A549 (cell line): ENCODE measurements around the gene THUMPD1.

Experiments used
- CTCF ChIP-seq: fragments of >200 bp; sonication (Bioruptor Twin); formaldehyde crosslinking; IDR thresholded peaks from 3 replicates; pipeline ENCODE4 v1.5.1; 2016
- JUNB ChIP-seq: fragments of >200 bp; sonication (Bioruptor Twin); formaldehyde crosslinking; IDR thresholded peaks from 2 replicates; pipeline ENCODE4 v1.6.1; 2016
- TF ChIP-seq, protein P1 (sequence below): fragments of 200-600 bp; sonication (generic); IDR thresholded peaks from 2 replicates; pipeline ENCODE4 v1.6.1; 2016; ENCODE audit warnings: antibody characterized with exemption, mild to moderate bottlenecking, moderate library complexity
- TF ChIP-seq, protein P2 (sequence below): fragments of >200 bp; sonication (Bioruptor Twin); formaldehyde crosslinking; IDR thresholded peaks from 3 replicates; pipeline ENCODE4 v1.6.1; 2016

DNA sequence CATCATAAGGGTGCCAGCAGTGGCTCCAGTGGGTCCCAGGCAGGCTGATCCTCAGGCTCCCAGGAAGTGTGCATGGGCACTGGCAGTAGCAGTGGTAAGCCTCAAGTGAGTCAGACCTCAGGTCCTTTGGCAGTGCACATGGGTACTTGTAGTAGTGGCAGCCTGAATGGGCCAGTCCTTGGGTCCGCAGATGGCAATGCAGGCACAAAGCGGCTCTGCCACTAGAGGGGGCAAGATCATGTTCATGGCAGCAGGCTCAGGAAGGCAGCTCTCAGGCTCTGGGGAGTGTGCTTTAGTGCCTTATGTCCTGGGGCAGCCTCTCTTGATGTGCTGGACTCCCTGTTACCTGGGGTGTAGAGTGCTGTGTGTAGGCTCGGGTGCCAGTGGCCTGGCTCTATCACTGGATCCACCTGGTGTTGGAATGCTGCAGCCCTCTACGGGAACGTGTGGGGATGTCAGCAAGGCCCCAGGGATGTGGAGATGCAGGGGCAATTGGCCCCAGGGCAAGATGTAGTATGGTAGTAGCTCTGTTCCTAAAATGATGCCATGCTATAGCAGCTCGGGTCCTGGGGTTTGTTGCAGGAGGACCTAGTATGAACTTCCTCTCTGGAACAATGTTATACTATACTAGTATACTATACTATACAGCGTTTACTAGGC is 33.2 kb upstream of the THUMPD1 start:
- peak; percentile 58 for TF ChIP-seq CTCF
- TF ChIP-seq, protein P1, sequence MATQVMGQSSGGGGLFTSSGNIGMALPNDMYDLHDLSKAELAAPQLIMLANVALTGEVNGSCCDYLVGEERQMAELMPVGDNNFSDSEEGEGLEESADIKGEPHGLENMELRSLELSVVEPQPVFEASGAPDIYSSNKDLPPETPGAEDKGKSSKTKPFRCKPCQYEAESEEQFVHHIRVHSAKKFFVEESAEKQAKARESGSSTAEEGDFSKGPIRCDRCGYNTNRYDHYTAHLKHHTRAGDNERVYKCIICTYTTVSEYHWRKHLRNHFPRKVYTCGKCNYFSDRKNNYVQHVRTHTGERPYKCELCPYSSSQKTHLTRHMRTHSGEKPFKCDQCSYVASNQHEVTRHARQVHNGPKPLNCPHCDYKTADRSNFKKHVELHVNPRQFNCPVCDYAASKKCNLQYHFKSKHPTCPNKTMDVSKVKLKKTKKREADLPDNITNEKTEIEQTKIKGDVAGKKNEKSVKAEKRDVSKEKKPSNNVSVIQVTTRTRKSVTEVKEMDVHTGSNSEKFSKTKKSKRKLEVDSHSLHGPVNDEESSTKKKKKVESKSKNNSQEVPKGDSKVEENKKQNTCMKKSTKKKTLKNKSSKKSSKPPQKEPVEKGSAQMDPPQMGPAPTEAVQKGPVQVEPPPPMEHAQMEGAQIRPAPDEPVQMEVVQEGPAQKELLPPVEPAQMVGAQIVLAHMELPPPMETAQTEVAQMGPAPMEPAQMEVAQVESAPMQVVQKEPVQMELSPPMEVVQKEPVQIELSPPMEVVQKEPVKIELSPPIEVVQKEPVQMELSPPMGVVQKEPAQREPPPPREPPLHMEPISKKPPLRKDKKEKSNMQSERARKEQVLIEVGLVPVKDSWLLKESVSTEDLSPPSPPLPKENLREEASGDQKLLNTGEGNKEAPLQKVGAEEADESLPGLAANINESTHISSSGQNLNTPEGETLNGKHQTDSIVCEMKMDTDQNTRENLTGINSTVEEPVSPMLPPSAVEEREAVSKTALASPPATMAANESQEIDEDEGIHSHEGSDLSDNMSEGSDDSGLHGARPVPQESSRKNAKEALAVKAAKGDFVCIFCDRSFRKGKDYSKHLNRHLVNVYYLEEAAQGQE = no peak
- TF ChIP-seq, protein P2, sequence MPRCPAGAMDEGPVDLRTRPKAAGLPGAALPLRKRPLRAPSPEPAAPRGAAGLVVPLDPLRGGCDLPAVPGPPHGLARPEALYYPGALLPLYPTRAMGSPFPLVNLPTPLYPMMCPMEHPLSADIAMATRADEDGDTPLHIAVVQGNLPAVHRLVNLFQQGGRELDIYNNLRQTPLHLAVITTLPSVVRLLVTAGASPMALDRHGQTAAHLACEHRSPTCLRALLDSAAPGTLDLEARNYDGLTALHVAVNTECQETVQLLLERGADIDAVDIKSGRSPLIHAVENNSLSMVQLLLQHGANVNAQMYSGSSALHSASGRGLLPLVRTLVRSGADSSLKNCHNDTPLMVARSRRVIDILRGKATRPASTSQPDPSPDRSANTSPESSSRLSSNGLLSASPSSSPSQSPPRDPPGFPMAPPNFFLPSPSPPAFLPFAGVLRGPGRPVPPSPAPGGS = no peak
- TF ChIP-seq JUNB = no peak
